ENCODE results near the gene ZNF3. TPM values are rescaled to one million over a fixed set of nuclear protein-coding genes. Genes with fewer than 3 reads are reported as not detected.

ZNF3 gene
- total and polyA plus RNA-seq, 9 of the 15 experiments (the other 6 are each of a cell fraction or from before 2014, with no cell fraction given): 30.0 to 64.9 (median 51.5) TPM

DNA sequence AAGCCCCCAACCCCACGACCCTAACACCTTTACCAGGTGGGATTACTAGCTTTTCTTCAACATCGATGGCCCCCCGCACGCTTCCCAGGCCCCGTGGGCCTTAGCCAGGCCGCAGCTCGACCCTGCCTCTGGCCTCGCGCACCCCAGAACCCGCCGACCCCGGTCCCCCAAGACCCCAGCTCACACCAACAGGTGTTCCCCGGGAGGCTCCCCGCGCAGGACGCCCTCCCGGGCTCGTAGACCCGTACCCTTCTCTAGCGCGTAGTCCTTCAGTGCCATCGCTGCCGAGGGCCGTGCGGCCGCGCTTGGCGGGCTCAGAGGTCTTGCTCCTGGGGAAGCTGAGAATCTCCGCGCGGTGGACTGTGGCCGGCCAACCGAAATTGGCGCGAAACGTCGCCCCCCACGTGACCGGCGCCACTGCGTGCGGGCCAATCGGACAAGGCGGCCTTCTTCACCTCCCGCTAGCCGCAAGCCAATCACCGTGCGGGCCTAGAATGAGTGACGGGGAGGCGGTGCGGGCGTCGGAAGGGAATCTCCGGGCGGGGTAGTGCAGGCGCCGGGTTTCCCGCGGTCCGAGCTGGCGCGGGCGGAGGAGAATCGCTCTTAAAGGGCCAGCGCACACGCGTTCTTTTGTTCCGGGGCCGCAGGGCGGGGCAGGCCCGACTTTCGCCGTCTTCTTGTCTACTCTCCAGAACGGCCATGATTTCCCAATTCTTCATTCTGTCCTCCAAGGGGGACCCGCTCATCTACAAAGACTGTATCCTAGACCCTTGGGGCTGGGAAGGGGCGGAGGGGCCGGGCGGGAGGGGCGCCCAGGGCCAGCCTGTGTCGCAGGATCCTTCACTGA is 19.7 kb upstream of the ZNF3 start, which contains the start of the genes AP4M1 and MCM7:
TSS of gene AP4M1 (plus strand) at position 628 of the 847 bp plus-strand sequence. CDS start at position 700, 72 bp downstream.
TSS of gene MCM7 (minus strand) at position 382 of the 847 bp plus-strand sequence. CDS start at position 279, 103 bp downstream.
- ChIA-PET CTCF (ENCODE audit: low intra/inter-chr PET ratio) (no interaction called here), POLR2A (interaction anchor here (0.6 to 4.6 kb wide), 17 partner anchors 11 to 333 kb away, joined by 3 to 115 read pairs (median 4); partner anchors contain the start of genes COPS6, LAMTOR4, MBLAC1 and ZNF3)
- peaks cover 67% of the 10 kb centered on the region for H3K36me3 ChIP-seq (ENCODE audit: control insufficient read depth, insufficient read depth, low read length)
- intact Hi-C loops (cut with micrococcal nuclease): loop anchor here (1.0 to 2.0 kb wide), 3 partner anchors 18 to 26 kb away; partner anchors contain the start of genes CNPY4 and TAF6
- H3K9ac ChIP-seq (ENCODE audit: insufficient read depth in 1 of 2, low read depth in 2 of 2, low read length in 2 of 2): peak within 1 kb of the TSS; percentile 99 to 100
- H3K4me1 ChIP-seq (replicated peaks in 1 of 2; ENCODE audit: control insufficient read depth in 2 of 2, insufficient read depth in 2 of 2, low read length in 2 of 2): peaks cover 9 to 35% of the 10 kb centered on the region in 2 experiments; a peak in 4 of 5 replicates
- ATAC-seq (peak; percentile 95), FAIRE-seq (peak; percentile 94), DNase-seq (ENCODE audit: extremely low read depth in 1 of 4, low spot score in 3 of 4) (peak; percentile 98 to 100 (median 99))
- H3K9me1 ChIP-seq (ENCODE audit: control insufficient read depth, insufficient read depth, low read length): peaks cover 3% of the 10 kb centered on the region
- H3K27me3 ChIP-seq (ENCODE audit: control insufficient read depth in 2 of 2, insufficient read depth in 2 of 2, low read length in 2 of 2): no peaks in the 10 kb centered on the region
- peaks cover 32% of the 10 kb centered on the region for H4K20me1 ChIP-seq (replicated peaks; ENCODE audit: control insufficient read depth, insufficient read depth, low read length)
- H3K9me3 ChIP-seq (replicated peaks; ENCODE audit: control insufficient read depth, insufficient read depth, low read depth, low read length): no peaks in the 10 kb centered on the region
- peak within 1 kb of the TSS; percentile 91 for H2AFZ ChIP-seq (ENCODE audit: low read depth, low read length)
- peaks cover 51% of the 10 kb centered on the region for H3K79me2 ChIP-seq (ENCODE audit: control insufficient read depth, insufficient read depth, low read length)
- BruUV-seq (replicated peaks): no TSS peak
- H3K4me3 ChIP-seq: peak within 1 kb of the TSS; percentile 98
- in situ Hi-C loops (cut with MboI): no loop called here
- peak within 1 kb of the TSS; percentile 100 for H3K27ac ChIP-seq (ENCODE audit: extremely low read depth, low read depth, low read length)
- WGBS (ENCODE audit: insufficient coverage, low coverage, missing lambda C conversion rate): under 1% methylated on average over 74 of the region's 80 CpGs
- peak within 1 kb of the TSS; percentile 92 for H3K4me2 ChIP-seq (ENCODE audit: insufficient read depth, low read length)
- no peak for TF ChIP-seq FOXJ2 (tag; IDR thresholded peaks at IDR 0.05)
- TF ChIP-seq ADNP (tag; IDR thresholded peaks at IDR 0.05): no peak
- no peak for TF ChIP-seq NFIX (CRISPR knock-in tag; IDR thresholded peaks at IDR 0.05; ENCODE audit: low read depth)
- TF ChIP-seq GABPB1 (CRISPR knock-in tag; IDR thresholded peaks at IDR 0.05): peak; percentile 58; the same call in 1 of the 2 replicates
- no peak for TF ChIP-seq ZKSCAN3 (CRISPR knock-in tag; IDR thresholded peaks at IDR 0.05)
- peak; percentile 81 for TF ChIP-seq U2AF1 (optimal IDR thresholded peaks at IDR 0.05; ENCODE audit: low read depth, low read length)
- TF ChIP-seq, protein P1, sequence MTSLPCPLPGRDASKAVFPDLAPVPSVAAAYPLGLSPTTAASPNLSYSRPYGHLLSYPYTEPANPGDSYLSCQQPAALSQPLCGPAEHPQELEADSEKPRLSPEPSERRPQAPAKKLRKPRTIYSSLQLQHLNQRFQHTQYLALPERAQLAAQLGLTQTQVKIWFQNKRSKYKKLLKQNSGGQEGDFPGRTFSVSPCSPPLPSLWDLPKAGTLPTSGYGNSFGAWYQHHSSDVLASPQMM (CRISPR knock-in tag; IDR thresholded peaks at IDR 0.05): no peak
- no peak for TF ChIP-seq STAG1 (CRISPR knock-in tag; IDR thresholded peaks at IDR 0.05; ENCODE audit: borderline replicate concordance)
- TF ChIP-seq CHCHD3 (CRISPR knock-in tag; IDR thresholded peaks at IDR 0.05): no peak
- TF ChIP-seq CREBBP (IDR thresholded peaks at IDR 0.05; ENCODE audit: low read depth, low read length): no peak
- no peak for TF ChIP-seq XRCC3 (IDR thresholded peaks at IDR 0.05)
- no peak for TF ChIP-seq ZNF239 (CRISPR knock-in tag; IDR thresholded peaks at IDR 0.05)
- no peak for TF ChIP-seq RBM39 (optimal IDR thresholded peaks at IDR 0.05; ENCODE audit: low read depth, low read length)
- no peak for TF ChIP-seq ZKSCAN8 (CRISPR knock-in tag; IDR thresholded peaks at IDR 0.05)
- no peak for TF ChIP-seq KLF13 (tag; IDR thresholded peaks at IDR 0.05; ENCODE audit: borderline replicate concordance, low read depth)
- no peak for TF ChIP-seq GATA2 (CRISPR knock-in tag; IDR thresholded peaks at IDR 0.05)
- TF ChIP-seq NCOR1 (IDR thresholded peaks at IDR 0.05): peak; percentile 7; the same call in 1 of the 2 replicates
- no peak for TF ChIP-seq STAT5B (CRISPR knock-in tag; IDR thresholded peaks at IDR 0.05)
